Activated CD8-positive, alpha-beta T cell treated with anti-CD3 and anti-CD28 coated beads, Interleukin-2, amount 10 ng/mL, durations not matched to agents 7 days and 5 days (primary cell): Measurements from ENCODE around the gene POU6F1. TPM values are rescaled to one million over a fixed set of nuclear protein-coding genes. Genes with fewer than 3 reads are reported as not detected.
A peak's percentile ranks its signal among the peaks of the same experiment; 100 is the strongest.
"Not testable (repeated sequence)": the region's sequence is repeated elsewhere in the genome, so short reads cannot be mapped to it uniquely, and the experiment has no call there.

Experiments used
- ATAC-seq: fragments of 150-1000 bp; cut with Tn5 transposase; one replicate; pipeline ENCODE4 v1.10.0; 2021; ENCODE audit warnings: moderate library complexity
- CTCF ChIA-PET: fragments of 350-600 bp; sonication (Branson Sonifier 250); formaldehyde crosslinking; loops from one replicate; lab custom pipeline; 2021; ENCODE audit warnings: antibody characterized with exemption; lab: Charles Lee
- POLR2A ChIA-PET: fragments of 350-600 bp; sonication (Branson Sonifier 250); formaldehyde crosslinking; loops from one replicate; lab custom pipeline; 2021; ENCODE audit warnings: antibody characterized with exemption; lab: Charles Lee
- DNase-seq: peaks from one replicate; pipeline ENCODE4 v3.0.0-alpha.2; 2020
- H3K27ac Mint-ChIP-seq: one replicate; pipeline ENCODE4 v1.8.0; 2021; ENCODE audit warnings: mild to moderate bottlenecking, mixed read lengths
- H3K27me3 Mint-ChIP-seq: one replicate; pipeline ENCODE4 v1.8.0; 2021; ENCODE audit warnings: low read depth, mixed read lengths
- H3K36me3 Mint-ChIP-seq: one replicate; pipeline ENCODE4 v1.8.0; 2021; ENCODE audit warnings: low read depth, mixed read lengths
- H3K4me1 Mint-ChIP-seq: one replicate; pipeline ENCODE4 v1.8.0; 2021; ENCODE audit warnings: low read depth, mixed read lengths
- H3K4me3 Mint-ChIP-seq: one replicate; pipeline ENCODE4 v1.8.0; 2021; ENCODE audit warnings: mild to moderate bottlenecking, mixed read lengths
- H3K9me3 Mint-ChIP-seq: one replicate; pipeline ENCODE4 v1.8.0; 2022; ENCODE audit warnings: mixed read lengths; ENCODE audit not compliant: insufficient read depth
- total RNA-seq, 2 experiments: library from RNA; stranded (reverse); gene quantifications; one replicate each; pipeline ENCODE4 v1.2.3, GENCODE V29; 2021

POU6F1 gene
- total RNA-seq, 2 experiments from 2014 or later: 1.3 to 2.2 TPM

GRCh38 chr12:51227962-51228361 is 10.1 kb upstream of the POU6F1 start:
- H3K4me1 Mint-ChIP-seq: peaks cover 6% of the 10 kb centered on the region
- ATAC-seq (no peak), DNase-seq (no peak)
- peaks cover 3% of the 10 kb centered on the region for H3K27me3 Mint-ChIP-seq
- H3K27ac Mint-ChIP-seq: no peak overlapping the region
- H3K4me3 Mint-ChIP-seq: no peak overlapping the region
- POLR2A ChIA-PET: no interaction called here
- H3K9me3 Mint-ChIP-seq: no peaks in the 10 kb centered on the region
- CTCF ChIA-PET: no interaction called here
- peaks cover 2% of the 10 kb centered on the region for H3K36me3 Mint-ChIP-seq

- not testable (repeated sequence) for DNase-seq, H3K27me3 Mint-ChIP-seq, H3K4me1 Mint-ChIP-seq, H3K27ac Mint-ChIP-seq, H3K4me3 Mint-ChIP-seq, H3K36me3 Mint-ChIP-seq, ATAC-seq, H3K9me3 Mint-ChIP-seq
- CTCF ChIA-PET: interaction anchor here (1.3 kb wide), 2 partner anchors 9 to 26 kb away, joined by 3 read pairs; no protein-coding TSS in a partner anchor
- POLR2A ChIA-PET: interaction anchor here (1.3 kb wide), 1 partner anchor 11 kb away, joined by 3 read pairs; the partner anchor contains the start of gene DAZAP2
Measured at GRCh38 chr12:51227112-51227511, 9.2 kb upstream of the POU6F1 start.

- Mint-ChIP-seq H3K27me3 (no peaks in the 10 kb centered on the region), H3K27ac (no peak overlapping the region), H3K9me3 (no peaks in the 10 kb centered on the region), H3K4me1 (no peaks in the 10 kb centered on the region), H3K4me3 (no peak overlapping the region), H3K36me3 (no peaks in the 10 kb centered on the region)
- ChIA-PET CTCF (interaction anchor here (0.6 kb wide), 1 partner anchor 10 kb away, joined by 3 read pairs; no protein-coding TSS in a partner anchor), POLR2A (no interaction called here)
- ATAC-seq (no peak), DNase-seq (no peak)
Measured at GRCh38 chr12:51225771-51226170, 7.9 kb upstream of the POU6F1 start.

GRCh38 chr12:51225234-51225633 is 7.4 kb upstream of the POU6F1 start:
- ATAC-seq (no peak), DNase-seq (no peak)
- Mint-ChIP-seq H3K27ac (no peak overlapping the region), H3K4me1 (no peaks in the 10 kb centered on the region), H3K4me3 (no peak overlapping the region), H3K27me3 (no peaks in the 10 kb centered on the region), H3K36me3 (no peaks in the 10 kb centered on the region), H3K9me3 (no peaks in the 10 kb centered on the region)
- POLR2A ChIA-PET: no interaction called here
- CTCF ChIA-PET: interaction anchor here (0.6 to 1.1 kb wide), 2 partner anchors 10 to 21 kb away, joined by 3 read pairs; no protein-coding TSS in a partner anchor

- H3K27me3 Mint-ChIP-seq: no peaks in the 10 kb centered on the region
- H3K9me3 Mint-ChIP-seq: no peaks in the 10 kb centered on the region
- no peaks in the 10 kb centered on the region for H3K4me1 Mint-ChIP-seq
- POLR2A ChIA-PET: no interaction called here
- ATAC-seq (no peak), DNase-seq (no peak)
- no peak overlapping the region for H3K27ac Mint-ChIP-seq
- CTCF ChIA-PET: interaction anchor here (1.1 kb wide), 1 partner anchor 20 kb away, joined by 3 read pairs; no protein-coding TSS in a partner anchor
- H3K36me3 Mint-ChIP-seq: no peaks in the 10 kb centered on the region
- no peak overlapping the region for H3K4me3 Mint-ChIP-seq
Measured at GRCh38 chr12:51224625-51225024, 6.8 kb upstream of the POU6F1 start.

- ChIA-PET CTCF (no interaction called here), POLR2A (no interaction called here)
- Mint-ChIP-seq H3K4me3 (no peak overlapping the region), H3K4me1 (peaks cover 11% of the 10 kb centered on the region), H3K27me3 (no peaks in the 10 kb centered on the region), H3K36me3 (no peaks in the 10 kb centered on the region), H3K27ac (no peak overlapping the region), H3K9me3 (no peaks in the 10 kb centered on the region)
- ATAC-seq (no peak), DNase-seq (no peak)
Measured at GRCh38 chr12:51222461-51222860, 4.6 kb upstream of the POU6F1 start.

- H3K4me3 Mint-ChIP-seq, ATAC-seq, H3K36me3 Mint-ChIP-seq, H3K27me3 Mint-ChIP-seq, POLR2A ChIA-PET, CTCF ChIA-PET, H3K27ac Mint-ChIP-seq, H3K9me3 Mint-ChIP-seq, DNase-seq: not testable (repeated sequence)
- peaks cover 11% of the 10 kb centered on the region for H3K4me1 Mint-ChIP-seq
Measured at GRCh38 chr12:51219857-51220256, 2.0 kb upstream of the POU6F1 start.

- ATAC-seq: no peak
- POLR2A ChIA-PET: interaction anchor here (3.9 kb wide), 1 partner anchor 19 kb away, joined by 31 read pairs; the partner anchor contains the start of gene DAZAP2
- Mint-ChIP-seq H3K27ac (peak overlapping the region; percentile 44), H3K4me1 (peaks cover 11% of the 10 kb centered on the region), H3K36me3 (no peaks in the 10 kb centered on the region), H3K27me3 (no peaks in the 10 kb centered on the region), H3K4me3 (no peak overlapping the region), H3K9me3 (no peaks in the 10 kb centered on the region)
- no peak for DNase-seq
- CTCF ChIA-PET: interaction anchor here (1.1 to 2.5 kb wide), 6 partner anchors 10 to 139 kb away, joined by 3 to 17 read pairs (median 8); partner anchors contain the start of gene DAZAP2
Measured at GRCh38 chr12:51219322-51219721, 1.5 kb upstream of the POU6F1 start.

- H3K4me1 Mint-ChIP-seq: peaks cover 11% of the 10 kb centered on the region
- H3K4me3 Mint-ChIP-seq: peak overlapping the region; percentile 85
- ChIA-PET POLR2A (interaction anchor here (0.8 to 3.9 kb wide), 5 partner anchors 11 to 170 kb away, joined by 3 to 31 read pairs (median 7); partner anchors contain the start of genes CSRNP2, DAZAP2 and LETMD1), CTCF (interaction anchor here (0.6 to 2.5 kb wide), 20 partner anchors 8 to 170 kb away, joined by 3 to 17 read pairs (median 4); partner anchors contain the start of gene DAZAP2)
- DNase-seq (no peak), ATAC-seq (no peak)
- H3K9me3 Mint-ChIP-seq: no peaks in the 10 kb centered on the region
- no peaks in the 10 kb centered on the region for H3K27me3 Mint-ChIP-seq
- H3K36me3 Mint-ChIP-seq: no peaks in the 10 kb centered on the region
- peak overlapping the region; percentile 84 for H3K27ac Mint-ChIP-seq
Measured at GRCh38 chr12:51218607-51219161, 822 bp upstream of the POU6F1 start.

GRCh38 chr12:51217133-51217967 is 512 bp downstream of the POU6F1 start:
- H3K27me3 Mint-ChIP-seq: no peaks in the 10 kb centered on the region
- no peaks in the 10 kb centered on the region for H3K36me3 Mint-ChIP-seq
- ChIA-PET CTCF (interaction anchor here (0.7 to 2.5 kb wide), 12 partner anchors 14 to 168 kb away, joined by 3 to 17 read pairs (median 4); partner anchors contain the start of gene DAZAP2), POLR2A (interaction anchor here (0.6 to 3.9 kb wide), 7 partner anchors 13 to 312 kb away, joined by 3 to 31 read pairs (median 4); partner anchors contain the start of genes CSRNP2, DAZAP2 and LETMD1)
- no peaks in the 10 kb centered on the region for H3K9me3 Mint-ChIP-seq
- H3K4me1 Mint-ChIP-seq: peaks cover 11% of the 10 kb centered on the region
- DNase-seq (peak; percentile 47), ATAC-seq (peak; percentile 58)
- H3K27ac Mint-ChIP-seq: peak overlapping the region; percentile 84
- H3K4me3 Mint-ChIP-seq: peak overlapping the region; percentile 85

- H3K27ac Mint-ChIP-seq: no peak overlapping the region
- peak overlapping the region; percentile 16 for H3K4me3 Mint-ChIP-seq
- H3K9me3 Mint-ChIP-seq: no peaks in the 10 kb centered on the region
- DNase-seq: no peak
- ATAC-seq: no peak
- POLR2A ChIA-PET: interaction anchor here (3.9 kb wide), 1 partner anchor 22 kb away, joined by 31 read pairs; the partner anchor contains the start of gene DAZAP2
- H3K4me1 Mint-ChIP-seq: peaks cover 11% of the 10 kb centered on the region
- CTCF ChIA-PET: interaction anchor here (1.0 to 1.2 kb wide), 2 partner anchors 14 to 127 kb away, joined by 3 read pairs; no protein-coding TSS in a partner anchor
- H3K36me3 Mint-ChIP-seq: no peaks in the 10 kb centered on the region
- H3K27me3 Mint-ChIP-seq: no peaks in the 10 kb centered on the region
Measured at GRCh38 chr12:51216642-51217041, 1.2 kb downstream of the POU6F1 start.
